Stimulated activated CD4-positive, alpha-beta T cell treated with anti-CD3 and anti-CD28 coated beads, TNF-alpha, amount 100 ng/mL, for 24 hours (primary cell): ENCODE results near the gene E2F4.
A peak's percentile ranks its signal among the peaks of the same experiment; 100 is the strongest.

Experiments
- DNase-seq, 3 experiments: peaks; one replicate each; pipeline ENCODE4 v3.0.0-alpha.2; 2020; ENCODE audit warnings: low read depth in 3 of 3

Gene E2F4

GRCh38 chr16:67173808-67174705, 17.9 kb upstream of the E2F4 start:
- DNase-seq: peak in 1 of 3 experiments; percentile 66

GRCh38 chr16:67174706-67175231, 17.2 kb upstream of the E2F4 start:
- DNase-seq: no peak

- DNase-seq: no peak
Observed at GRCh38 chr16:67176662-67177061, 15.3 kb upstream of the E2F4 start.

DNA sequence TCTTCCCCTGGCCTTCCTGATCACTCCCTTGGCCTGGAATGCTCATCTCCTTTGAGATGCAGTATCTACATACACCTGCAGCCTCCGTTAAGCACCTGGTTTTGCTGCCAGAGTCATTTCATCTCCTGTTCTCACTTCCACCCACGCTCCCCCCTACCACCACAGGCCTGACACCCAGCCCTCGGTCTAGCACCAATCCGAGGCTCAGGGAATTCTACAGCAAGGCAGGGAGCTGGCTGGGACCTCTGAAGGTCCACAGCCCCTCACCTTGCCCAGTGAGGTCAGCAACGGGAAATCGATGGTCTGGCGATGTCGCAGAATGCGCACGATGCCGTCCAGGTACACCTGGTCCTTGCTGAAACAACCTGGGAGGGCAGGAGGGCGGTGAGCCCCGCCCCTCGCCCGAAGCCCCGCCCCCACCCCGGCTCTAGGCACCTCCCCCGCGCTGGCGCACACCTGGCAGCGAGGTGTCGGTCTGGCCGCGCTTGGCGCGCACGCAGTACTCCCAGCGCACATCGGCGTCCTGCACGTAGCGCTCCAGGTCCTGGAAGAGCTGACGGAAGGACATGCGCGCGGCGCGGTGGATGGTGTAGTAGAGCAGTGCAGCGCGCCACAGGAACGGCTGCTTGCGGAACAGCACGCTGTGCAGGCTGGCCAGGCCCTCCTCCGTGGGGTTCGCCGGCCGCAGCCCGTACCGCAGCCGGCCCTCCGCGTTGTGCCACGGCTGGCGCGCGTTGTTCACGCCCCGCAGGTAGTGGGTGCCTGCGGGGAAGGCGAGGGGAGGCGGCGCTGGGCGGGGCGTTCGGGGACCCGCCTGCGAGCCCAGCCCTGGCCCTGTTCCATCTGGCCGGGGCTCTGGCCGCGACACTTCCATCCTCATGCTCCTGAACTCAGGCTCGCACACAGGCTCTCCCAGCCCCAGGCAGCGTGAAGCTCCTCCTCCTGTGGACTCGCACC, 13.9 kb upstream of the E2F4 start:
- DNase-seq: peak in 1 of 3 experiments; percentile 55

DNA sequence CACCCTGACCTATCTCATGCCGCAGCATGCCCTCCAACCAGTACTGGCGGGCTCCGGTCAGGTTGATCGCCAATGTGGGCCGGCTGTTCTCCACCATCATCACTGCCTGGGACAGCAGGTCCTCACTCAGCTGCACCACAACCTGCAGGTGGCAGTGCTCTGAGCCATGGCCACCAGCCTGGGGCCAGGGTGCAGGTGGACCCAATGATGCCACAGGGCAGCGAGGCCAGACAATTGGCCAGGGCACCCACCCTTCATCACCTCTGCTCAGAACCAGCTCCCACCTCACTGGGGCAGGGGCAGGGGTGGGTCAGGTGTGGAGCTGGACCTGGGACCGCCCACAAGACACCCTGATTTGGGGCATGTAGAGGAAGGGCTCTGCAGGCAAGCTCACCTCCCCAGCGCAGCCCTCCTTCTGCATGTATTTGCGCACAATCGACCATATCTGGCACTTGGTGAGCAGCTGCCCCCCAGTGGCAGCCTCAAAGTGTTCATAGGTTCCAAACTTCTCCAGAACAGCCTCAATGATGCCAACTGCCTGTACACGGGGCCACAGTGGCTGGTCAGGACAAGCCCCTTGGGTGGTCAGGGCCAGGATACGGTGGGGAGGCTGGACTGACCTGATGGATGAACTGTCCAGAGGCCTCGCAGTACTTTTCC, 12.4 kb upstream of the E2F4 start:
- no peak for DNase-seq

- no peak for DNase-seq
Observed at GRCh38 chr16:67180166-67180565, 11.8 kb upstream of the E2F4 start.

DNA sequence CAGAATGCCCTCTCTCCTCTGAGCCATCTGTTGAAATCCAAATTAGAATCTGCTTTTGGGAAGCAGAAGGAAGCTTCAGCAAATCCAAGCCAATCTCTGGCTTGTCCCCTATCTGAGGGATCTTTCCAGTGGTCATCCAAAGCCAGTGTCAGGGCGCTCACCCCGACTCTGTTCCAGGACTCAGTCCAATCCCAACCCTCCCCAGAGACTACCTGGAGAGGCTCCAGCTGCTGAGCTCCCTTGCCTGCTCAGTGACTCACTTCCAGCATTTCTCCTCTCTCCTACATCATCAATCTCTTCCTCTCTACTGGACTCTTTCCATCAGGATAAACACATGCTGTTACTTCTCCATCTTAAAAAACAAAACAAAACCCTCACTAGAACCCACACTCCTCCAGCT, 10.6 kb upstream of the E2F4 start:
- no peak for DNase-seq

DNA sequence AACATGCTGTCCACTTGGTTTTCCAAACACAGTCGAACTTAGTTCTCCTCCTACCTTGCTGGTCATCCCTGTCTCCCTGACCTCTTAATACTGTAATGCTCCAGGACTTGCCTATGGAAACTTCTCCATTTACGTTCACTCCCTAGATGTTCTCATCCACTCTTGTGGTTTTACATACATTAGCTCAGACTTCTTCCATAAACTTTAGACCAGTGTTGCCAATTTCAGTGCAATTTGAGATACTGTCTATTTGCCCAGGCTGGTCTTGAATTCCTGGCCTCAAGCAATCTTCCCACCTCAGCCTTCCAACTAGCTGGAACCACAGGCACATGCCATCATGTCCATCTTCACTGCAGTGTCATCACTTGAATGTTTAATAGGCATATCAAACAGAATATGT, 9.7 kb upstream of the E2F4 start:
- DNase-seq: no peak

GRCh38 chr16:67183284-67183626, 8.7 kb upstream of the E2F4 start:
- DNase-seq: no peak

DNA sequence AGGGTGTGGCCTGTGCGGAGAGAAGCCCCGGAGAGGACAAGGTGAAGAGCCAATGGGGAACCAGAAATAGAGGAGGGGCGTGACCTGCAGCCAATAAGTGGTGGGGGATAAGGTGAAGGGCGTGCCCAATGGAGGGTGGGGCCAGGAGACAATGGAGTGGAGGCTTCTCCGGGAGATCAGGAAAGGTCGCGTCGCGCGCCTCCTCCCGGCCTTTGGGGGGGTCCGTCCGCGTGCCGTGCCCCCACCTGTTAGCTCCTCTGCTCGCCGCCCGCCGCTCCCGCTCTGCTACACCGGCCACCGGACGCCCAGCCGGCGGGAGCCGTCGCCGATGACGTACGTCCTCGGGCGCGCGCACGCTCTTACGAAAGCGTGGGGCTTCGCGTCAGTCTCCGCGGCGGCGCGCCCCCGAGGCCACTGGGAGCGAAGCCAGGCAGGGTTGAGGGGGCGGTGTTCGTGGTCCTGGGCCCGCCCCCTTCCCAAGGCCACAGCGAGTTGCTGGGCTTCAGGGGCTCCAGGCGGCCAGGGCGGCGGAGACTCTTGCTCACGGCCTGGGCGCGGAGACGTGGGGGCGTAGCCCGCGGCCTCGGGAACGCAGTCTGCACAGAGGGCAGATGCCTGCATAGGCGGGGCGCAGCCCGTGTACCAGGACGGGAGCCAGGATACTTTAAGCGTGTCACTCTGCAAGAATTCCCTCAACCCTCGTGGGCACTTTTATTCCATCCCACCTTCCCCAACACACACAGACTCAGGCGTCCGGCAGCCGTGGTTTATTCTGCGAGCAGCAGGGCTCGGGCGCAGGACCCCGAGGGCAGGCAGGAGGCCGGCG, 8.1 kb upstream of the E2F4 start, which contains the start of gene MATCAP1:
MATCAP1 (minus strand) TSS at position 337 of the 826 bp plus-strand sequence. CDS start 3,353 bp downstream, outside the sequence.
- peak; percentile 82 to 93 (median 90) for DNase-seq

GRCh38 chr16:67184453-67184994, 7.4 kb upstream of the E2F4 start:
- peak in 1 of 3 experiments; percentile 42 for DNase-seq

- peak; percentile 56 to 82 (median 74) for DNase-seq
Observed at GRCh38 chr16:67184995-67185650, 6.8 kb upstream of the E2F4 start.

DNA sequence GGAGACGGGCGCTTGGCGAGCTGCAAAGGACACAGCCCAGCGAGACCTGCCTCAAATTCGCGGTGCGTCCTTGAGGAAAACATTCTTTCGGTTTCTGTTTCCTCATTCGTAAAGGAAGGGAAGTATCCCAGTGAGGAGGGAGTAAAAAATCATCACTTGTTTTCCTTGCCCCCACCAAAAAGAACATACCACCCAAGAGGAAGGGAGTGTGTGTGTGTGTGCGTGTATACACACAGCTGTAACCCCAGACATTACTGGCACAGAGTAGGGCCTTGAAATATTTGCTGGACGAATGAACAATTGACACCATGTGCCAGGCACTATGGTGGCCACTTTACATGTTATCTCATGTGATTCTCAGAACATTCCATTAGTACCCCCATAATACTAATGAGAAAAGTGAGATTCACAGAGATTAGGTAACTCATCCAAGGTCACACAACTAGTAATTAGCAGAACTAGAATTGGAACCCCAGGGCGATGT, 6.3 kb upstream of the E2F4 start:
- DNase-seq: no peak

- DNase-seq: no peak
Observed at GRCh38 chr16:67186550-67186950, 5.4 kb upstream of the E2F4 start.

DNA sequence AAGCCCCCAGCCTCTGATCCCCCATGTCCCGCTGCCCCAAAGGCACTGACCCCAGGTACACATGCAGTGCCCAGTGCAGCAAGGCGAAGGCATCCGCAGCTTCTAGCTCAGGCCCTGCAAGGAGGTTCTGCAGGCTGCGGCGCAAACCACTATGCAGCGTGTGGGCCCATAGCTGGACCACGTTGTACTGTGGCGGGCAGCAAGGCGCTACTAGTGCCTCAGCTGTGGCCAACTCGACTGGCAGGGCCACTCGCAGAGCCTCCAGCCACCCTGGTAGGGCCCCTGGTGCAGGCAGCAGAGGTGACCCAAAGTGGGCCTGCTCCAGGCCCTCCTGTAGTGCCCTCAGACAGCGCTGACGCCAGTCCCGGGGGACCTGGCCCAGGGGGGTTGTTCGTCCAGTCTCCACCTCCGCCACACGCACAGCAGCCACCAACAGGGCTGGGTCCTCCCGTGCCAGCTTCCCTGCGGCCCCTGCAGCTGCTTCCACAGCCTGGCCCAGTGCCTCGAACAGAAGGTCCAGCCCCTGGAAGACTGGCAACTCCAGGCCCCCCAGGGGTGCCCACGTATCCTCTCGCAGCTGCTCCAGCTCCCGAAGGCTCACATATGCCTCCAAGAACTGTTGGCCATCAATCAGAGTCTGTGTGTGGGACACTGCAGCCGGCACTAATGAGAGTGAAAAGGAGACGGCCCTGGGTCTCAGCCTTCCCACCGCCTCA, 4.6 kb upstream of the E2F4 start:
- DNase-seq: no peak

DNA sequence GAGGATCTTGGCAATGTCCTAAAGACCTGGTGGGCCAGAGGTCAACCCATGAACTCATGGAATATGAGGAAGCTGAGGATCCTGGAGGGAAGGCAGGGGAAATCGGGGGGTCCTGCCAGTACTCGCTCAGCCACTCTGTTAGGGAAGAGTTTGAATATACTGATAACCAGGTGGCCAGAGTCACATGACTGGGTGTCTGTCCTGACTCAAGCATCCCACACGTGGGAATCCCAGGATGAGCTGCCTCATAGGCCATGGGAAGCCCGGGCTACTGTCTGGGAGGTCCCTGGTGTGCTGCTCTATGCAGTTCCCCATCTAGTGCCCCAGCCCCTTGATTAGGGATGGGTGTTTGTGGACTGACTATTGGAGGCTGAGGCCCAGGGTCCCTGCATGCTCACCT, 3.6 kb upstream of the E2F4 start:
- no peak for DNase-seq

- no peak for DNase-seq
Observed at GRCh38 chr16:67188798-67189197, 3.2 kb upstream of the E2F4 start.

GRCh38 chr16:67190041-67190440, 1.9 kb upstream of the E2F4 start, which contains the start of gene EXOC3L1:
Gene EXOC3L1 (minus strand): TSS chr16:67190136. CDS start chr16:67189676, 460 bp downstream.
- no peak for DNase-seq
